Keratinocyte (primary cell): ENCODE measurements around the gene ZNF160. TPM values are rescaled to one million over a fixed set of nuclear protein-coding genes. Genes with fewer than 3 reads are reported as not detected.

Experiments
- DNase-seq: peaks from one replicate; pipeline ENCODE4 v3.0.0-alpha.2; 2011; ENCODE audit warnings: low read depth, missing footprints, low spot score
- FAIRE-seq: peaks from 2 replicates; lab custom pipeline; 2011; peaks lifted over from hg19 to GRCh38; lab: Jason Lieb, UNC
- H2AFZ ChIP-seq: 2 replicates; pipeline ENCODE4 v1.6.0; 2012; ENCODE audit warnings: low read length, control low read depth, inconsistent platforms; ENCODE audit not compliant: control insufficient read depth
- H3K27ac ChIP-seq: 2 replicates; pipeline ENCODE4 v1.5.1; 2011; ENCODE audit warnings: low read length; ENCODE audit not compliant: control insufficient read depth, insufficient read depth
- H3K27me3 ChIP-seq: 3 replicates; pipeline ENCODE4 v1.6.0; 2011; ENCODE audit warnings: low read length; ENCODE audit not compliant: control insufficient read depth, insufficient read depth; ENCODE audit errors: extremely low read depth
- H3K36me3 ChIP-seq, 2 experiments: 2 replicates in 1 of 2; 3 replicates in 1 of 2; pipeline ENCODE4 v1.5.1; 2011; ENCODE audit warnings: low read length in 2 of 2, mild to moderate bottlenecking in 1 of 2; ENCODE audit not compliant: control insufficient read depth in 2 of 2, insufficient read depth in 2 of 2; ENCODE audit errors: extremely low read depth in 1 of 2
- H3K4me1 ChIP-seq: 3 replicates; pipeline ENCODE4 v1.5.1; 2011; ENCODE audit warnings: low read length; ENCODE audit not compliant: control insufficient read depth, insufficient read depth; ENCODE audit errors: extremely low read depth
- H3K4me2 ChIP-seq: 3 replicates; pipeline ENCODE4 v1.6.0; 2011; ENCODE audit warnings: low read depth, low read length; ENCODE audit not compliant: control insufficient read depth, insufficient read depth; ENCODE audit errors: extremely low read depth
- H3K4me3 ChIP-seq, 3 experiments: fragments of 200-600 bp in 1 of 3; sonication (generic) in 1 of 3; 2 replicates in 2 of 3; 3 replicates in 1 of 3; pipeline ENCODE4 v1.5.1; 2011 to 2016; ENCODE audit warnings: low read length in 3 of 3, mild to moderate bottlenecking in 3 of 3, control low read depth in 2 of 3, inconsistent platforms in 1 of 3, low read depth in 1 of 3, mixed read lengths in 1 of 3, mixed run types in 1 of 3, moderate library complexity in 1 of 3; ENCODE audit not compliant: control insufficient read depth in 2 of 3, insufficient read depth in 2 of 3; ENCODE audit errors: extremely low read depth in 1 of 3
- H3K79me2 ChIP-seq: 2 replicates; pipeline ENCODE4 v1.6.0; 2012; ENCODE audit warnings: low read length; ENCODE audit not compliant: control insufficient read depth, insufficient read depth
- H3K9ac ChIP-seq: 3 replicates; pipeline ENCODE4 v1.6.0; 2011; ENCODE audit warnings: low read length; ENCODE audit not compliant: control insufficient read depth, insufficient read depth; ENCODE audit errors: extremely low read depth
- H3K9me1 ChIP-seq: 3 replicates; pipeline ENCODE4 v1.6.0; 2011; ENCODE audit warnings: low read length; ENCODE audit not compliant: control insufficient read depth, insufficient read depth; ENCODE audit errors: extremely low read depth
- H3K9me3 ChIP-seq: 2 replicates; pipeline ENCODE4 v1.5.1; 2012; ENCODE audit warnings: low read depth, low read length; ENCODE audit not compliant: control insufficient read depth
- H4K20me1 ChIP-seq: 3 replicates; pipeline ENCODE4 v1.6.0; 2011; ENCODE audit warnings: low read length; ENCODE audit not compliant: control insufficient read depth, insufficient read depth; ENCODE audit errors: extremely low read depth
- CTCF ChIP-seq, 3 experiments: IDR thresholded peaks in 1 of 3; conservative IDR thresholded peaks in 1 of 3; optimal IDR thresholded peaks in 1 of 3; 2 replicates in 2 of 3; 3 replicates in 1 of 3; pipeline versions ENCODE3 to v1.5.1; 2011; ENCODE audit warnings: low read length in 3 of 3, mild to moderate bottlenecking in 3 of 3, moderate library complexity in 2 of 3, control low read depth in 1 of 3, inconsistent platforms in 1 of 3; ENCODE audit not compliant: insufficient read depth in 2 of 3; ENCODE audit errors: extremely low read depth in 1 of 3
- EZH2 ChIP-seq: IDR thresholded peaks from one replicate; pipeline ENCODE4 v1.6.1; 2012; ENCODE audit warnings: inconsistent platforms, mild to moderate bottlenecking, low read length, moderate library complexity
- dilution Hi-C: fragments of 300-500 bp; cut with MboI; formaldehyde crosslinking; loops from one replicate; pipeline ENCODE4 v1.7.0; 2020; ENCODE audit warnings: low sequenced_read_pairs; ENCODE audit not compliant: extremely low pct_ligation_motif_present
- polyA plus RNA-seq, 5 experiments: library from polyadenylated mRNA; depleted of rRNA in 3 of 5; stranded (reverse) in 3 of 5; stranded (forward) in 1 of 5; unstranded in 1 of 5; fragments of >200 nt; gene quantifications; 1 replicate in 1 of 5; 2 replicates in 3 of 5; 3 replicates in 1 of 5; pipeline versions ENCODE4 v1.2.1 to v1.2.3, GENCODE V29; 2011 to 2012; ENCODE audit warnings: missing spikeins in 2 of 5, low read depth in 1 of 5, low replicate concordance in 1 of 5

The ZNF160 gene
- polyA plus RNA-seq, 1 donor (not counting 4 experiments of a cell fraction or from before 2014, with no cell fraction given), result 14.4 TPM

- H3K9ac ChIP-seq, result no peak overlapping the region
- no peaks in the 10 kb centered on the region for H3K9me1 ChIP-seq
- dilution Hi-C loops, result no loop called here
- no peak overlapping the region for H3K27ac ChIP-seq
- H3K9me3 ChIP-seq, result no peaks in the 10 kb centered on the region
- no peak for DNase-seq
- H3K4me3 ChIP-seq, result no peak overlapping the region
- no peak for FAIRE-seq
- H3K4me2 ChIP-seq, result no peak overlapping the region
- H3K4me1 ChIP-seq, result no peaks in the 10 kb centered on the region
- peaks cover 26 to 30% of the 10 kb centered on the region in 2 experiments for H3K36me3 ChIP-seq
- H4K20me1 ChIP-seq, result no peaks in the 10 kb centered on the region
- no peak overlapping the region for H2AFZ ChIP-seq
- TF ChIP-seq CTCF (optimal IDR thresholded peaks at IDR 0.05 in 1 of 3, IDR thresholded peaks at IDR 0.05 in 1 of 3, conservative IDR thresholded peaks at IDR 0.05 in 1 of 3; ENCODE audit: extremely low read depth in 1 of 3, insufficient read depth in 2 of 3, low read length in 3 of 3), result no peak
- TF ChIP-seq EZH2, result no peak
- no peaks in the 10 kb centered on the region for H3K79me2 ChIP-seq
- H3K27me3 ChIP-seq, result no peaks in the 10 kb centered on the region
Observed at GRCh38 chr19:53088091-53088490, 15.1 kb downstream of the ZNF160 start.

- Histone ChIP-seq H3K4me2 (no peak overlapping the region), H3K79me2 (peaks cover under 1% of the 10 kb centered on the region), H3K27ac (no peak overlapping the region), H3K4me3 (no peak overlapping the region), H3K4me1 (no peaks in the 10 kb centered on the region), H3K9me3 (no peaks in the 10 kb centered on the region), H3K9me1 (no peaks in the 10 kb centered on the region), H3K27me3 (no peaks in the 10 kb centered on the region), H3K9ac (no peak overlapping the region), H2AFZ (no peak overlapping the region), H3K36me3 (peaks cover 26 to 37% of the 10 kb centered on the region in 2 experiments), H4K20me1 (no peaks in the 10 kb centered on the region)
- no peak for TF ChIP-seq CTCF (optimal IDR thresholded peaks at IDR 0.05 in 1 of 3, IDR thresholded peaks at IDR 0.05 in 1 of 3, conservative IDR thresholded peaks at IDR 0.05 in 1 of 3; ENCODE audit: extremely low read depth in 1 of 3, insufficient read depth in 2 of 3, low read length in 3 of 3)
- TF ChIP-seq EZH2, result no peak
- dilution Hi-C loops, result no loop called here
- DNase-seq, result no peak
- no peak for FAIRE-seq
Observed at GRCh38 chr19:53086949-53087348, 16.3 kb downstream of the ZNF160 start.
